ENCODE data around the gene CPLX3.

Gene CPLX3

DNA sequence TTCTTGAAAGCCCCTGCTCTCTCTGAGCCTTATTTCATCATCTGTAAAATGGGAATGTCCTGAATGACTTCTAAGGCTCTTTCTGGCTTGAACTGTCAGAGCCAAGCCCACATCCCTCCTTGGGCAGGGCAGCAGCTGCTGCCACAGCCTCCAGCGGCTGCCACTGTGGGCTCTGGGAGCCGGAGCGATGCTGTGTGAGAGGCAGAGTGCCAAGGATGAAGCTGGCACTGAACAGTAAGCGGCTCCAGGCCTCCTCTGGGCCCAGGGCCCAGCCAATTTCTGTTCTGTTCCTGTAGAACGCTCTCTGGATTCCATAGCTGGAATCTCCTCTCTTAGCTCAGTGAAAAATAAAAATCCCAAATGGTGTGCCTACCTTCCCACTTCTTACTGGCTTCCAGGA, 4.4 kb downstream of the CPLX3 start:
- no peak for DNase-seq

DNA sequence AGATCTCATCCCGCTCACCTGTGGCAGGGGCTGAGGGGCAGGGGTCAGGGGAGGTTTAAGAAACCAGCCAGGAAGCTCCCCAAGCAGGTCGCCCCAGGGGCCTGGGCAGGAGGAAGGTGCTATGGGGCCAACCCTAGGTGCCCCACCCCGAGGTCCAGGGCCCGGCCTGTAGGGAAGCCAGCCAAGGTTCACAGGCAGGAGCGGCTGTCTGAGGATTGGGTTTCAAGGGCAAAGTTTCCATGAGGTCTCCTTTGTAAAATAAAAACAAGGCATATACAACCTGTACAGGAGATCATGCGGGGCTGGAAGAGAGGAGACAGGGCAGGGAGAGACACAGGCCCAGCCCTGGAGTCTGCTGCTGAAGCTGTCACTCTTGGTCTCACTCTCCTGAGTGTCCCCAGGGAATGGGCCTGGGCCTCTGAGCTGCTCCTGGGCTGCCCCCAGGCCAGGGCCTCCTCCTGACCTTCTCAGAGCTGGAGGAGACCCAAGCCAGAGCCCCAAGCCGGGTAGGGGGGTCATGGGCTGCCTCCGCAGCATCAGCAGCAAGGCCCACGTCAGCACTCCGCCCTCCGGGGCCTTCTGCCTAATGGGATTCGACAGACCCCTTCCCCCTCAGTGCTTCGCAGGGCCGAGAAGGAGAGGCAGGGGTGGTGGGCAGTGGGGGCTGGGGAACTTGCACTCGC, 5.5 kb downstream of the CPLX3 start:
- no peak for DNase-seq

DNA sequence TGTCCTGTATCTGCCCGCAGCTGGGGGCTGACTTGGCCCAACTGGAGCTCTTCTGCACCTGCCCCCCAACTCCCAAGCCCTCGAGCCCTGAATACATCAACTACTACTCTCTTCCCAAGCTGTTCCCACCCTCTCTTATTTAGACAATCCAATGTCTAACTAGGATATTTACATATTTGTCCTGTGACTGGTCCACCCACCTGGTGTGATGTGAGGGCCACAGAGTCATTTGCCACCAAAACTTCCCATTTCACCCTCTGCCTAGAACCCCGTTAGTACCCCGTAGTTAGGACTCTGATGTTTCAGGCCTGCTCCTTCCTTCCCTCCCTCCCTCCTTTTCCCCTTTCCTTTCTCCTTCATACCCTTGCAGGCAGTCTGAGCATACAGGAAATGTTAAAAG, 6.4 kb downstream of the CPLX3 start:
- no peak for DNase-seq

DNA sequence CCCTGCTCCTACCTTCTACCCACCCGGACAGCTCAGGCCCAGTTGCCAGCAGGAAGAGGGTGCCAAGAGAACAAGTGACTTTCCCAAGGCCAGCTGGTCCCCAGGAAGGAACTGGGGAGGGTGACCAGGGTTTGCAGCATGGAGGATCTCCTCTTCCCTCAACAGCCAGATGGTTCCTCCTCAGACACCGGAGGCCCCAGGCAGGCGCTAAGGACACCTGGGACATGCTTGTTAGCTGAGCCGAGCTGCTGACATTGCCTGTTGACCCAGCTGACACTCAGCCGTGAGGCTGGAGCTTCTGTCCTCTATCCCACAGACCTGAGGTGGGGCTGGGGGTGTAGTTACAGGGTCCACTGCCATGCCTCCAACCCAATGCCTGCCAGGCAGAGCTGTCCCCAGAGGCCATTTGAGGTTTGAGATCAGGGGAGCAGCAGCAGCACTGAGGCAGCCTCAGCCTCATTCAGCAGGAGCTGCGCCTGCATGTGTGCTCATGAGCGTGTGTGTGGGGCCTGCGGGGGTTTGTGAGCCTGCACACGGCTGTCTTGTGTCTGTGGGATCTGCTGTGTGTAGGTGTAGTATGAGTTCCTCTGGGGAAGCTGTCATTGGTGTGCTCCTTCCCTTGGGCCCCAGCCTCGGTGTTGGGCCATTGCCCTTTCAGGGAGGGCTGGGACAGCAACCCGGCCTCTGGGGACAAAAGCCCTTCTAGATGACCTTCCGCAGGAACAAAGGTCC, 7.1 kb downstream of the CPLX3 start:
- DNase-seq: no peak

DNA sequence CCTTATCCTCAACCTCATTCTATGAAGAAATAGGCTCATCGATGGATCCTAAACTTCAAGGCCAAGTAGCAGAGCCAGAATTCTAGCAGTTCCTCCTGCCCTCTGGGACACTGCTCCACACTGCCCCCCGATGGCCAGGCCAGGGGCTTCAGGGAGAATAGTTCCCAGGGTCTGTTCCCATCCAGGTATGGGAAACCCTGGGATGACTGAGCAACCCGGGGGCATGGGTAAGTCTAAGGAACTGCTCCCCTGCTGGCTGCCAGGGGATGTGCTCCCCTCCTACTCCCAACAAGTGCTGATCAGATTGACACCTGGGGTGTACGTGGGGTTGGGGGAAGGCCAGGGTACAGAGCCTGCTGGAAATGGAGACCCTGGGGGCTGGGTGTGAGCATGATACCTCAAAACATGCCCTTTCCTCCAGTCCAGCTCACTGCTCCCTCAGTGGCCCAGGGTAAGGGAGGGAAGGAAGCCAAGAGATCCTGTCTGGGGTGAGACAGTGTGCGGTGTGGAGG, 8.9 kb downstream of the CPLX3 start:
- no peak for DNase-seq

DNA sequence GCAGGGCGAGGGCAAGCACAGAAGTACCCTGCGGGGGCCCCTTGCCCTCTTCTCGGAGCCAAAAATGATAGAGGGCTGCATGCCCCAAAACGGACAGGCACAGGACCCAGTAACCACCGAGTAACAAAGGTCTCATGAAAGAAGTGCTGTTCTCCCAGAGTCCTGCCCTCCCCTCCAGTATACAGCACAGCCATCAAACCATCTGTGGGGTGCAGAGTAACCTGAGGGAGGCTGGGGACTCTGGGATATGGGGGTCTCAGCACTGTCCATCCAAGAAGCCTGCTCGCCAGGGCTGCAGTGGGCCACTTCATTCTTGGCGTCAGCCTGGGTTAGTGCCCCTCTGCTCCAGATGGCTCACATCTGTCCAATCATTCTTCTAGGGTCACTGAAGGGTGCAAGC, 10.4 kb downstream of the CPLX3 start:
- DNase-seq: no peak

DNA sequence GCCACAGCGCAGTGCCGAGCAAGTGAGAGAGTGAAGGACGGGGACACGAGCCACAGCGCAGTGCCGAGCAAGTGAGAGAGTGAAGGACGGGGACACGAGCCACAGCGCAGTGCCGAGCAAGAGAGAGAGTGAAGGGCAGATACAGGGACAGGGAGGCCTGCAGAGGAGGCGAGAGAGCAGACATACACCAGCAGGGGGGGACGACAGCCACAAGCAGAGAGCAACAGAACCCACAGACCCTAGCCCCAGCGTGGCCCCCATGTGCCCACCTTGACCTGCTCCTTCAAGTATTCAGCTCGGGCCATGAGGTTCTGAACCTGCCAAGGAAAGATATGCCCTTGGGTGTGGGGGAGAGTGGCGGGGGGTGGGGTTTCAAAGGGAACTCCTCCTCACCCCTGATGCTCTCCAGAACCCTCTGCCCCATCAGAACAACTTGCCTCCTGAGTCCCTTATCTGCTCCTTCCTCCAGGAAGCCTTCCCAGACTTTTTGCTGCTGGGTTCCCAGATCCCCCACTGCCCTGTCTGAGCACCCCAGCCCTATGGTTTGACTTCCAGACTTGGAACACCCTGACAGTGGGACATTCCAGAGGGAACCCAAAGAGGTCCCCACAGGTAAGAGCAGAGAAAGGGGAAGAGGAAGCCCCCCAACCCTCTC, 11.2 kb downstream of the CPLX3 start:
- DNase-seq: no peak

DNA sequence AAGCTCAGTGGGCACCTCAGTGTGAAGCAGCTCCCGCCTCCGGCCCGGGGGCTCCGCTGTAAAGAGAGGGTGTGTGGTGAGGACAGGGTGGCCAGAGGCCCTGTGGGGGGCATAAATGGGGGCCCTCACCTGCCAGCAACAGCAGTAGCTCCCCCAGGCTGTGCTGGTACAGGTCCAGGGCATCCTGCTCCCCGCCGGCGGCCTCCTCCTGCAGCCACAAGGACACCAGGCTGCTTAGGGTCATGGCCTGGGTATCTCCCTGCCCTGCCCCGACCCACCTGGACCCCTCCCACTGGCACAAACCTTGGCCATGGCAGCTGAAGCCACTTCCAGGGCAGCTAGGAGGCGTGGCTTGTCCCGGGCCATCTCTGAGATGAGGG, 11.7 kb downstream of the CPLX3 start:
- DNase-seq: no peak

DNA sequence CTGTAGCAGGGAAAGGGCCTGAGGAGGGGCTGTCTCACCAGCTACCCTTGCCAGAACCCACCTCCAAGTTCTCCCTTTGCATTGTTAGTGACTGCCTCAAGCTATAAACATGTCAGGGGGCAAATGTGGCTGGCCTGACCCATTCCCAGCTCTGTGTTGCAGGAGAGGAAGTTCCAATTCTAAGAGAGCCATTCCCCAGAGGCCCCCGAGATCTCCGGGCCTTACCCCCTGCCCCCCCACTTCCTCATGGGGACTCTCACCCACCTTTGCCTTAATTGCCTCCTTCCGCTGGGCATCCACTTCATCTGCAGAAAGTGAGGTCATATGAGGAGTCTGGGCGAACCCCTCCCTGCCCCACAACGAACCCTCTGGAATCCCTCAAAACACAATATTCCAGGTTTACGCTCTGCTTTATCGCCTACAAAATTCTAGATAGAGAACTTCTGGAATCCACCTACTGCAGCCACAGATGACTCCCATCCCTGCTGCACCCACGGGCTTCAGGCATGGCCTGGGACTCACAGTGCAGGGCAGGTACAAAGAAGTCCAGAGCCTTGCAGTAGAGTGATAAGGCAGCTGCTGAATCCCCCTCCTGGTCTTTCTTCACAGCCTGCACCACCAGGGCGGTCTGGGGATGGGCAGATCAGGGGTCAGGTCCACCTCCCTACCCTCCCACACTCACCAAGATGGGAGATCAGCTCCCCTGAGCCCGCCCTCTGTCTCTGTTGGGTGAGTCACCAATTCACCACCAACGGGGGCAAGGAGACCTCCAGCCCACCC, 12.5 kb downstream of the CPLX3 start:
- DNase-seq: no peak

DNA sequence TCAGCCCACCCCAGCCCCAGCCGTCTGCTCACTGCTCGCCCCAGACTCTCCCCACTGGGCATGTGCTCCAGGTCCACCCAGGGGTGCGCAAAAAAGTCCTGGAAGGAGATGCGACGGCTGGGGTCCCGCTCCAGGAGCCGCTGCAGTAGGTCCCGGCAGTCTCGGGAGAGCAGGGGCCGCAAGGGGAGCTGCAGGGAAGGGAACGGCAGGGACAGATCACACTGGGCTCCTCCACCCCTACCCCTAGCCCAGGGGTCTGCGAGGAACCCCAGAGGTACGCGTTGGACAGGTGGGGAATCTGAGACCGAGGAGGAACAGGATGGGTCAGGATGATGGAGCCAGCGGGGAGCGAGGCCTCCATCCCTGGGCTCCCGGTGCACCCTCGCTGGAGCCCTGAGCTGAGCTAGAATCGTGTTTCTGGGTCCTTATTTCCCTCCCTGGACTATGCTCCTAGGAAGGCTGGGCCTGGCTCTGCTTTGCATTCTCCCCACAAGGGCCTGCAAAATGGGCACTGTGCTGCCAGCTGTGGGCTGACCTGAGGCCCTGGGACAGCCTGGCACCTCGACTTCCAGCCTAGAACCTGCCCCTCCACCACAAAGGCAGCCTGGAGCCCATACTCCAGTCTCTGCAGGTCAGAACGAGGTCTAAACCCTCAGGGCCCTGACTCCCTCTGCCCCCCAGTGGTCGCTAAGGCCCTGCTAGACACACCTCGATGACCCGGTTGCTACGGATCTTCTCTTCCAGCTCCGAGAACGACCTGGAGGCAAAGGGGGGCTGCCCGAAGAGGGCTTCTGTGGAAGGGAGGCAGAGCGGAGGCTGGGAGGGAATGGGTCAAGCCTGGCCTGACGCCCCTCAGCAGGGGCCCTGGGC, 13.3 kb downstream of the CPLX3 start:
- no peak for DNase-seq

DNA sequence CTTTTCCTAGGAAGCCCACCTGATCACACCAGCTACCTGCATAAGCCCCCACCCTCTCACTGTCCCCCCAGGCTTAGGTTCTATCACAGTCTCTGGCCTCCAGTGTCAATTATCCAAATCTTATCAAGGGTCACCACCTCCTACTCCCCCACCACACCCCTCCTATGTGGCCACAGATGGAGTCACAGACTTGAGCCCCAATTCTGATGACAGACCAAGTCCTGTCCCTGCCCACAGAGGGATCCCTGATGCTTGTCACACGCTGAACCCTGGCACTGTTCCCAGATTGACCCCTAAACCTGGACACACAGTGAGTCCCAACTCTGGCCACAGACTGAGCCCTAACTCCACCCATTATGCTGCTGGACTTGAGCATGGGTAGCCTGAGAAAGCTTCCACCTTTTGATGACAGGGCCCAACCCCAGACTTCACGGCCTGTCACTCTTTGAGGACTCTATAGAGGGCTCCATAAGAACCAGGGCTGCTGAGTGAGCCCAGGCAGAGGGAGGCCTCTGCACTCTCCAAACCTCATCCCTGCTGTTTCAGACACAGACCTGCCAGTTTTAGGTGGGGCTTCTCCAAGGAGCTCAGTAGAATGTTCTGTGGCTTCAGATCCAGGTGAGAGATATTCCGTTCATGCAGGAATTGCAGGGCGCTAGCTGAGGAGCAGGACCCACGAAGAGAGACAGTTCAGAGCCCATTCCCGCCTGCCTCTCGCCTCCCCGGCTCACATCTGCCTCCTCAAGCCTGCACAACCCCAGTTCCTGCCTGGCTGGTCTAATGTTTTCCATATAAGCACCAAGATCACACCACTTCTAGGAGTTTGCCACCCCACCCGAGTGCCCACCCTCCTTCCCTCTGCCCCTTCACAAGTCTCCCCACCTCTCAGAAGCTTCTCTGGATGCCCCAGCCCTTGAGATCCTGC, 14.7 kb downstream of the CPLX3 start:
- no peak for DNase-seq

DNA sequence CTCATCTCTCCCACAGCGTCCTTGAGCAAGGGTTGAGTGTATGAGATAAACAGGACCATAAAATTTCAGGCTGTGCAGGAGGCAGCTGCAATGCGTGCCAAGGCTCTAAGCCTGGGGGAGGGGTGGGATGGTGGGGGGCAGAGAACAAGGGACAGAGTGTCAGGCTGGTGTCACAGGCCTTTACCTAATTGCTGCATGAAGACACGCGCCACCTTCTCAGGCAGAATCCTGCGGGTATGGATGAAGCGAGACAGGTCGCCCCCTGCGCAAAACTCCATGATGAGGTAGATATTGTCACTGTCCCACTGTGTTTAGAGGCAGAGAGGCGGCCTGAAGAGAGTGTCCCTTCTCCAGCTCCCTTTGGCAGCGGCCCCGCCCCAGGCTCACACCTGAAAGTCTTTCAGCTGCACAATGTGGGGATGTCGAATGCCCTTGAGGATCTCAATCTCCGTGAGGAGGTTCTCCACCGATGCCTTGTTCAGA, 15.5 kb downstream of the CPLX3 start:
- DNase-seq: no peak

DNA sequence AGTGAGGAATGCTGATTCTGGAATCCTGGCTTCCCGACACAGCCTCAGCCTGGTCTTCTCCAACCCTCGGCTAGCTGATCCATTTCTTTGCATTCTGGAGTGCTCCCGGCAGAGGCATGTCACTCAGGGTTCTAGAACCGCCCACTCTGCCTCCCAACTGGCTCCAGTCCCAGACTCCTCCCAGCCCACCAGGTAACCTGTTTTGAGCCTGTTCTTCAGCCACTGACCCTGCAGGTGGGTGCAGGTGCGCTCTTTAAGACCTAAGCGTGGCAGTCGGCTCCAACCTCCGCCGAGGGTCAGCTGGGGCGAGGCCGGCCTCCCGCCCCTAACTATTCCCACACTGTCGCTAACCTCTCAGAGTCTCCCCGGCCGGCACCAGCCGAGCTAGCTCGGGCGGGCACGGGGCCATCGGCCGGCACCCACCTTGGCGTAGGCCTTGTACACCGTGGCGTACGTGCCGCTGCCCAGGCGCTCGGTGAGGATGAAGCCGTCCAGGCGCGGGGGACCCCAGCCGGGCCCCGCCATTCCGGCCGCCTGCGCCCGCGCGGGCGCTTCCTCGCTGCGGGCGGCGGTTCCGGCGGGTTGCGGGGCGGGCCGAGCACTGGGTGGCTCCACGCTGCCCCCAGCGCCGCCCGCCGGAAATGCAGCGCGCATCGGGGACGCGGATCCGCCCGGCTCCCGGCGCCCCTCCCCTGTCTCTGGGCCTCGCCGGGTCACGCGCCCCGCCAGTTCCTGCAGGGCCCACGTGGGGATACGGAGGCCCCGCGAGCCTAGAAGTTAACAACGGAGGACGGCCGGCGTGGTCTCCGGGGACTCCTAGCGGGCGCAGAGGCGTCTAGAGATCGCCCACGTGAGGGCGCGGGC, 16.4 kb downstream of the CPLX3 start, which contains the start of gene ULK3:
Gene ULK3, minus strand, starts transcription at position 576 of the 864 bp plus-strand sequence. Its CDS starts 51 bp downstream, at position 525.
- DNase-seq: peak; percentile 89

DNA sequence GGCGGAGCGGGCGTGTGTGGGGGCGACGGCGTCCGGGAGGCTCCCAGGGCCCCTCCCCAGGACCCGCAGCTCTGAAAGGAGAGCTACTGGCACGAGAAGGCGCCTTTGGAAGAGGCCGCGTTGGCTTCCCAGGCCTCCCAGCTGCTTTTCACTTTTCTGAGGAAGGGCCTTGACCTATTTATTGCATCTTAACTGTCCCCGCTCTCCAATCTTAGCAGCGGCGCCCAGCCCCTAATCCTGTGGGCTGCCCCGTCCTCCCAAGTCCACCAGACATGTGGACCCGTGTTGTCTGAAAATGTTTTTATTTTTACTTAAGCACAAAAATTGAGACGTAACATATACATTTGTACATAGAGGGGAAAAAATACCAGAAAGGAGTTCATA, 17.0 kb downstream of the CPLX3 start:
- no peak for DNase-seq

DNA sequence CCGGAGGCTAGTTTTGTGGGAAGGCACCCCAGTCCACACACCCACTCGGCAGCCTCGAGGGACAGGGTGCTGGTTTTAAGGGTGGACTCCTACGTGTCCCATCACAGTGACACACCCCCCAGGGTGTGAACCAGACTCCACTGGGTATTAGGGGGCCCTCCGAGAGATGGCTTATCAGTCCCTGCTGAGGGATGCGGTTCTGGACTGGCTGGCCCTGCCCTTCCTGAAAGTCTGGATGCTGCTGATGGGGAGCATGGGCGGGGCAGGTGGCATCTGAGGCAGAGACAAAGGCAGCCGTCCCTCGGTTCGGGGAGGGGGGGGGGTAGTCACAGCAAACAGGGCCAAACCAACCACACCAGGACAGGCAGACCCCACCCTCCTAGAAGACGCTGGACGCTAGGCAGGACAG, 17.5 kb downstream of the CPLX3 start:
- DNase-seq: no peak

DNA sequence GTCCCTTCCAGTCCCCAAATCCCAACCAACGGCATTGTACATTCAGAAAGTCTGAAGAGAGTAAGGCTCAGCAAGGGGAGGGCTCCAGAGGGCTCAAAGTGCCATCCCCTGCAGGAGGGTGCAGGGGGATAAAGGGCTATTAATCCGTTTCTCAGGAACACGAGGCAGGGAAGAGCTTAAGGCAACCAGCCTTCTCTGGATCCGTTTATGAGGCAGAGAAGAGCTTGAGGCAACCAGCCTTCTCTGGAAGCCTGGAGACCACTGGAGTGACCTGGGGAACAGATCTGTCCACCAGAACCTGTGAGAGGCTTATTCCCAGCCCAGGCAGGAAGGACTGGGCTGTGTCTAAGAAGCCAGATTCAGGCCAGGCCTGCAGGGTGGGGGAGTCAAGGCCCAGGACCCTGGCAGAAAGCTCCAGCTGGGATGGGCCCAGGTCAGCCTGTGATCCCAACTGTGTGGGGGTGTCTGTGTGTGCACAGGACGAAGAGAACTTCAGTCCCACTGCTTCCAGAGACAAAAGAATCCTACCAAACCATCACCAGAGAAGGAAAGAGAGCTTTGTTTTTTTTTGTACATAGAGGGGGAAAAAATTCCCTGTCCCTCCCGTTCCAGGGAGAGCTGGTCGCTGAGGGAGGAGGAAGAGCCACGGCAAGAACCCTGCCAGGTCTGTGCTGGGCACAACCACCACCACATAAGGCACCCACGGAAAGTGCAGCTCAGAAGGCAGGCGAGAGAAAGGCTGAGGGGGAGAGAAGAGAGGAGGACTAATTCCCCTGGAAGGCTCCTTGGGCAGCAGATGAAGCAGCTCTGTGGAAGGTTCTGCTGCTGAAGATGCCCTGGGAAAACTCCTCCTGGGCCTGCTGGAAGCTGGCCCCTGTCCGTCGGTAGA, 18.1 kb downstream of the CPLX3 start:
- no peak for DNase-seq

DNA sequence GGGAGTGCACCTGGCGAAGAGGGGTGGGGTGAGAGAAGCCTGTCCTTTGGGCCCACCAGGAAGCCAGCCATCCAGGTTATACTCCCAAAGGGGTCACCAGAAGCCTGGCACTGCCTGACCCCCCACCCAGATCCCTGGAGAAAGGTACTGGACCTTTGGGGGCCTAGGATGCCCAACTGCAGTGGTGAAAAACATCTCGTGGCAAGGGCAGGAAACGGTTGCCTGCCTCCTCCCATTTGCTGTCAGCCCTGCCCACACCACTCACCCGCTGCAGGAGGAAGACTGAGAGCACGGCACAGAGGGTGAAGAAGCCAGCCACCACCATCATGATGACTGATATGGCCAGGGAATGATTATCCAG, 18.8 kb downstream of the CPLX3 start:
- no peak for DNase-seq

DNA sequence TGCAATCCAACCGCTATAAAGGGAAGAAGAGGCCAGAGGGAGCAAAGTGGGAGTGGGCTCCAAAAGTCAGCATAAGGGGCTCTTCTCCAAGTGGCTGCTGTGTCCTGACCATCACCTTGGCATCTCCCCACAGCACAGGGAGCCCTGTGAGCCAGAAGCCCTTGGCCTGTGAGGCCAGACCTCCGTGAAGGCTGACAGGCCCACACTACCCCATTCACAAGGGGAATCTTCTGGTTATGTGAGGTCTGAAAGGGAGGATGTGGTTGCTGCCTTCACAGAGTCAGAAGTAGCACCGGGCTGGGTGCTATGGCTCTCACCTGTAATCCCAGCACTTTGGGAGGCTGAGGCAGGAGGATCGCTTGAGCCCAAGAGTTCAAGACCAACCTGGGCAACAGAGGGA, 19.2 kb downstream of the CPLX3 start:
- DNase-seq: no peak

DNA sequence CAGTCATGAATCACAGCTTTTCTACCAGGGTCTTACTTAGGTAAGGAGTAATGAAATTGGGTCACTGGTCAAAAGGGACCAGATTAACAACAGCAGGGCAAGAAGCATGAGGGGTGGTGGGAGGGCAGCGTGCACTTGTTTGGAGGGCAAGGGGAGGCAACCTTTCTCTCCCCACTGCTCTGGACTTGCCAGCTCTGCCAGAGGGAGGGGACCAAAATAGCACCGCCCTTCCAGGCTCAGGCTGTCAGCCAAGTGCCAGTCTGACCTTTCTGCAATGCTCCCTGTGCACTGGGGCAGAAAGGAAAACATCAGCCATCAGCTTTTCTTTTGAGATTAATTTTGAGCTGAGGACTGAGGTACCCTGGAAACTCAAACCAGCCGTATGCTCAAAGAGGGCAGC, 21.0 kb downstream of the CPLX3 start:
- no peak for DNase-seq

All from left hindlimb (tissue), 1 donor.